Lower leg skin (tissue), 4 donors: ENCODE measurements around the gene RUNX1. TPM values are rescaled to one million over a fixed set of nuclear protein-coding genes. Genes with fewer than 3 reads are reported as not detected.

ENCODE experiments used
- DNase-seq, 2 donors: peaks; one replicate each; pipeline ENCODE4 v3.0.0-alpha.2; 2019; ENCODE audit warnings: low spot score in 2 of 2
- H3K4me3 ChIP-seq: fragments of 200-600 bp; sonication (generic); 2 replicates; pipeline ENCODE4 v1.5.1; 2017; ENCODE audit warnings: mild to moderate bottlenecking, low read depth; ENCODE audit not compliant: poor library complexity, severe bottlenecking
- POLR2A ChIP-seq, 2 donors: fragments of 450-650 bp; IDR thresholded peaks; one replicate each; pipeline ENCODE4 v1.6.1; 2016 to 2017; ENCODE audit warnings: antibody characterized with exemption in 2 of 2, mild to moderate bottlenecking in 1 of 2, moderate library complexity in 1 of 2
- WGBS, 2 donors: methylation state at CpG; one replicate each; pipeline ENCODE4 v1.1.5; 2018; 5-methylcytosine and 5-hydroxymethylcytosine counted together
- intact Hi-C: fragments of 100-400 bp; cut with DNase I; formaldehyde crosslinking; loops from one replicate; pipeline ENCODE4 v1.15.0; 2023; ENCODE audit warnings: low total_unique reads
- total RNA-seq, 4 donors: library from RNA; depleted of rRNA; stranded (reverse); fragments of >200 nt; gene quantifications; one replicate each; pipeline ENCODE4 v1.1.0, GENCODE V29; 2016
- TF ChIP-seq, protein P1 (sequence below), 3 donors: fragments of 450-650 bp; IDR thresholded peaks; one replicate each; pipeline ENCODE4 v1.5.1; 2016; ENCODE audit warnings: antibody characterized with exemption in 3 of 3, mild to moderate bottlenecking in 3 of 3, moderate library complexity in 2 of 3

Gene RUNX1
- total RNA-seq, 4 donors from 2014 or later = 7.3 to 29.1 (median 18.1) TPM

DNA sequence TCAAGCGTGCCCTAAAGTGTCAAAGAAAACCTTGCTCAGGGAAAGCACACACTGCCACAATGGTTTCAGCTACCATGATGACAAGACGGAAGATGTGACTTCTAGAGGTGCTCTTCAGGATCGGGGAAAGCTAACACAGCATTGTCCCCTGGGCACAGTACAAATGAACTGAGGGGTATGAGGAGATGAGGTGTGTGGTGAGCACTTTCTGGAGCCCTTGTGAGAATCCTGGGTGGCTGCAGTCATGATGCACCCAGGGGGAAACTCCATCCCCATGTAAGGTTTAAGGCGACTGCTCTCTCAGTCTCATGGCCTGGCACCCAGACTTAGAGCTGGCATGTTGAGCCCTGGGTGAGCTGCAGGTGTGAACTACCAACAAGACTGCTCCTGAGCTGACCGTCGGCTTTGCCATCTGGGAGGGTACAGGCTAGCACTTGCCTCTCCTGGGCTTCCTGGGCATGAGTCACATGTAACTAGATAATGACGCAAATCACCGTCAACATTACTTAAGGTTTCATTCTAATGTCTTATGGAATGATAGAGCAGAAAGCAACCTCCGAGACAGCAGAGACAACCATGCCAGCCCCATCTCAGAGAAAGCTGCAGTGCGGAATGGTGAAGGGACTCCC is 235.7 kb downstream of the RUNX1 start:
- no peak overlapping the region for H3K4me3 ChIP-seq
- DNase-seq = peak in 1 of 2 donors; percentile 82
- intact Hi-C loops = no loop called here
- 60 to 78% methylated on average over 10 of the region's 10 CpGs for WGBS, 2 donors
- TF ChIP-seq POLR2A (IDR thresholded peaks at IDR 0.05) = no peak
- TF ChIP-seq, protein P1, sequence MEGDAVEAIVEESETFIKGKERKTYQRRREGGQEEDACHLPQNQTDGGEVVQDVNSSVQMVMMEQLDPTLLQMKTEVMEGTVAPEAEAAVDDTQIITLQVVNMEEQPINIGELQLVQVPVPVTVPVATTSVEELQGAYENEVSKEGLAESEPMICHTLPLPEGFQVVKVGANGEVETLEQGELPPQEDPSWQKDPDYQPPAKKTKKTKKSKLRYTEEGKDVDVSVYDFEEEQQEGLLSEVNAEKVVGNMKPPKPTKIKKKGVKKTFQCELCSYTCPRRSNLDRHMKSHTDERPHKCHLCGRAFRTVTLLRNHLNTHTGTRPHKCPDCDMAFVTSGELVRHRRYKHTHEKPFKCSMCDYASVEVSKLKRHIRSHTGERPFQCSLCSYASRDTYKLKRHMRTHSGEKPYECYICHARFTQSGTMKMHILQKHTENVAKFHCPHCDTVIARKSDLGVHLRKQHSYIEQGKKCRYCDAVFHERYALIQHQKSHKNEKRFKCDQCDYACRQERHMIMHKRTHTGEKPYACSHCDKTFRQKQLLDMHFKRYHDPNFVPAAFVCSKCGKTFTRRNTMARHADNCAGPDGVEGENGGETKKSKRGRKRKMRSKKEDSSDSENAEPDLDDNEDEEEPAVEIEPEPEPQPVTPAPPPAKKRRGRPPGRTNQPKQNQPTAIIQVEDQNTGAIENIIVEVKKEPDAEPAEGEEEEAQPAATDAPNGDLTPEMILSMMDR (IDR thresholded peaks at IDR 0.05) = no peak

DNA sequence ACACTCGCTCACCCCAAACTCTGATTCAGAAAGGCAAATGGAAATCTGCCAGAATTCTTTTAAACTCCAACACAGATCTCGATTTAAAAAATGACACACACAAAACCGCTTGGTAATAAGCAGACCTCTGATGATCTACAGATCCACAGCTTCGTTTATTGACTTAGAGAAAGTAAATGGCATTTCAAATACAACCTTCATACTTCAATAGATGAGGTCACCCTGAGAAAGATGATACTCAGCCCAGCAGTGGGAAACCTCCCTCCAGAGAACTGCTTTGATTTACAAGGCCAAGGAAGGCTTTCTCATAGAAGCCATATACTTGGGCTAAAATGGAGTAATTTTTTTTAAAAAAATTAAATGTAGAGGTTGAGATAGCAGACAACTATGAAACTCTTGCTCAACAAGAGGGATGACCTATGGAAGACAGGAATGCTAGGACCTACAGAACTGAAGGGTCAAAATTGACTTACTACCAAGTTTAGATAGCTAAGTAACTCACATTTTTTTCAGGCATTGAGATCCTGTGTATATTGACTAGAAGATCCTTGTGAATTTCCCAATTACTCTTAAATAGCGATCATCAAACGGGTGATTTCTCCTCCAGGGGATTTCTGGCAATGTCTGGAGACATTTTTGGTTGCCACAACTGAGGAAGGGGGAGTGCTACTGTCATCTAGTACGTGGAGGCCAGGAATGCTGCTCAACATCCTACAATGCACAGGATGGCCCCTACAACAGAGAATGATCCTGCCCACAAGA is 236.4 kb downstream of the RUNX1 start:
- intact Hi-C loops = no loop called here
- WGBS, 2 donors = 82 to 83% methylated on average over 7 of the region's 7 CpGs
- no peak for DNase-seq
- H3K4me3 ChIP-seq = no peak overlapping the region
- TF ChIP-seq, protein P1 (IDR thresholded peaks at IDR 0.05) = no peak
- TF ChIP-seq POLR2A (IDR thresholded peaks at IDR 0.05) = no peak

DNA sequence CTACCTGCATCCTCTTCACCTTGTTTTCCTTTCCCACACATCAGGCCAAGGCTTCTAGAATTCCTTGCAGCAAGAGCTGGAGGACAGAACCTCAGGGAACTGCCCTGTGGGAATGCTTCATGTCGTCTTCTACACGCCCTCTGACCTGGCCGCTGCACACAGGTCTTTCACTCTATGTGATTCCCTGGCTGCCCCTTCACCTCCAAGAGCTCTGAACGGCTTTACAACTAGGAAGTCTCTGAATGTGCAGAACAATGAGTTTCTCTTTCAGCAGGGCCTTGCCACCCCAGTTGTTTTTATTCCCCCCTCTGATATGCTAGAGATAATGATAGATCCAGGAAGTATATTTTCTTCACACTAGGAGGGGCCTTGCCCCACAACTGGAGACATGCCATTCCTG is 237.7 kb downstream of the RUNX1 start:
- H3K4me3 ChIP-seq = no peak overlapping the region
- WGBS, 2 donors = 76 to 79% methylated on average over 4 of the region's 4 CpGs
- DNase-seq = peak in 1 of 2 donors; percentile 63
- intact Hi-C loops = no loop called here
- TF ChIP-seq POLR2A (IDR thresholded peaks at IDR 0.05) = no peak
- TF ChIP-seq, protein P1 (IDR thresholded peaks at IDR 0.05) = no peak

DNA sequence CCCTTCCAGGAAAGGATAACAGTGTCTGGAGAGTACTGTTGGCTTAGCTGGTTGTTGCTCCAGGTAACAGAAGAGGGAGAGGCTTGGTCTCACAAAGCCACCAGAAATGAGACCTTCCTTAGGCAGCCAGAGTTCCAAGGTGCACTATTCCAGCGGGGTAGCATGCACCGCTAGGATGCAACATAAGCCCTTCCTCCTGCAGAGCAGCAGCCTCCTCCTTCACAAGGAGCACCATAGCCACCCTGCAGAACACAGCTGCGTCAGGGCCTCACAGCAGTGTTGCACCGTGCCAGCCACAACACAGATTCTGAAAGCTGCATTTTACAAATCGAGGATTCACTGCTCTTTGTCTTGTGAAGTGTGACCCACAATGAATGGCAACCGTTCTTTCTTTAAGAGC is 238.3 kb downstream of the RUNX1 start:
- 81 to 86% methylated on average over 6 of the region's 6 CpGs for WGBS, 2 donors
- intact Hi-C loops = no loop called here
- peak in 1 of 2 donors; percentile 69 for DNase-seq
- H3K4me3 ChIP-seq = no peak overlapping the region
- TF ChIP-seq, protein P1 (IDR thresholded peaks at IDR 0.05) = no peak
- TF ChIP-seq POLR2A (IDR thresholded peaks at IDR 0.05) = no peak

DNA sequence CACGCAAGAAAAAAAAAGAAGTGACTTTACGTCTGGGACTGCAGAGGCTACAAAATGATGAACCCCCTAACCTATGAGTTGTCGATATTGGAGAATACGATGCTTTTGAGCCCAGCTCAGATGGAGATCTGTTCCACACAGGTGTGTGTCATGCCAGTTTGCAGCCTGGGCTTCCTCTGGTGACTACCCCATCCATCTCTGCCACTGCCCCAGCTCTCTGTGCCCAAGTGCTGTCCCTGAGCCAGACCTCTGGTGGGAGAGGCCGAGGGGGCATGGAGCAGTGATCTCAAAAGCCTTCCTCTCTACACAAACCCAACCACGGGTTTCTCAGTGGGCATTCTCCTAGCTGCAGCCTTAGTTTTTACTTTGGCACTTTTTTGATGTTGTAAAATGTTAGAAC is 239.3 kb downstream of the RUNX1 start:
- intact Hi-C loops = no loop called here
- TF ChIP-seq, protein P1 (IDR thresholded peaks at IDR 0.05) = no peak
- no peak for TF ChIP-seq POLR2A (IDR thresholded peaks at IDR 0.05)
- peak overlapping the region; percentile 1 for H3K4me3 ChIP-seq
- peak in 1 of 2 donors; percentile 74 for DNase-seq
- 85 to 89% methylated on average over 6 of the region's 6 CpGs for WGBS, 2 donors
